Measurements from ENCODE around the gene STK26. TPM values are rescaled to one million over a fixed set of nuclear protein-coding genes. Genes with fewer than 3 reads are reported as not detected.
"Not testable (repeated sequence)": the region's sequence is repeated elsewhere in the genome, so short reads cannot be mapped to it uniquely, and the experiment has no call there.

STK26 gene
- total RNA-seq, 1 experiment from 2014 or later: 50.7 TPM

DNA sequence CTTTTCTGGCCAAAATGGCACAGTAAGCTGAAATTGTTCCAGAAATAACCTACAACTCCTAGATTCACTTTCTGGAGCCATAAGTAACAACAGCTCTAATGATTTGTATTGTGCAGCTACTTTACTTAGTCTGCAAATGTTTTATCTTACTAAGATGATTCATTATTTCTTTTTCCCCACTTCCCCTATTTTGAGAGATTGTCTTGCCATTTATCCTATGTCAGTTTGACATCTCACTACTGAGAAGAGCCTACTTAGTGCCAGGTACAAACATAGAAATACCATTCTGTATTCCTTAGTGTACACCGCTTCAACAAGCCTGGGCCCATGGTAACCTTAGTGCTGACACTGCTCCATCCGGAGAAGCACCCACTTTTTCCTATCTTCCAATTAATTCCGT, 13.8 kb upstream of the STK26 start:
- H3K36me3 ChIP-seq (ENCODE audit: low read depth, low read length): no peaks in the 10 kb centered on the region
- no peak for TF ChIP-seq EZH2phosphoT487 (IDR thresholded peaks at IDR 0.05; ENCODE audit: borderline replicate concordance, low read length)
- TF ChIP-seq, protein P1, sequence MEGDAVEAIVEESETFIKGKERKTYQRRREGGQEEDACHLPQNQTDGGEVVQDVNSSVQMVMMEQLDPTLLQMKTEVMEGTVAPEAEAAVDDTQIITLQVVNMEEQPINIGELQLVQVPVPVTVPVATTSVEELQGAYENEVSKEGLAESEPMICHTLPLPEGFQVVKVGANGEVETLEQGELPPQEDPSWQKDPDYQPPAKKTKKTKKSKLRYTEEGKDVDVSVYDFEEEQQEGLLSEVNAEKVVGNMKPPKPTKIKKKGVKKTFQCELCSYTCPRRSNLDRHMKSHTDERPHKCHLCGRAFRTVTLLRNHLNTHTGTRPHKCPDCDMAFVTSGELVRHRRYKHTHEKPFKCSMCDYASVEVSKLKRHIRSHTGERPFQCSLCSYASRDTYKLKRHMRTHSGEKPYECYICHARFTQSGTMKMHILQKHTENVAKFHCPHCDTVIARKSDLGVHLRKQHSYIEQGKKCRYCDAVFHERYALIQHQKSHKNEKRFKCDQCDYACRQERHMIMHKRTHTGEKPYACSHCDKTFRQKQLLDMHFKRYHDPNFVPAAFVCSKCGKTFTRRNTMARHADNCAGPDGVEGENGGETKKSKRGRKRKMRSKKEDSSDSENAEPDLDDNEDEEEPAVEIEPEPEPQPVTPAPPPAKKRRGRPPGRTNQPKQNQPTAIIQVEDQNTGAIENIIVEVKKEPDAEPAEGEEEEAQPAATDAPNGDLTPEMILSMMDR (conservative IDR thresholded peaks at IDR 0.05; ENCODE audit: low read depth, low read length): no peak
- TF ChIP-seq EZH2 (IDR thresholded peaks at IDR 0.05; ENCODE audit: low read length, unreplicated experiment): no peak
- no peaks in the 10 kb centered on the region for H3K79me2 ChIP-seq (ENCODE audit: low read length)
- no peaks in the 10 kb centered on the region for H3K27me3 ChIP-seq (ENCODE audit: low read length)
- ATAC-seq (no peak), DNase-seq (no peak)
- no peak overlapping the region for H3K9ac ChIP-seq (ENCODE audit: low read length)
- no peak overlapping the region for H2AFZ ChIP-seq (ENCODE audit: low read length)
- intact Hi-C loops (cut with micrococcal nuclease): no loop called here
- ChIA-PET POLR2A (ENCODE audit: unreplicated experiment) (no interaction called here), CTCF (no interaction called here)
- no peaks in the 10 kb centered on the region for H4K20me1 ChIP-seq (ENCODE audit: low read length)
- no peak overlapping the region for H3K27ac ChIP-seq (ENCODE audit: low read length)
- no peak overlapping the region for H3K4me2 ChIP-seq (ENCODE audit: low read length)
- H3K9me3 ChIP-seq (ENCODE audit: low read length): no peaks in the 10 kb centered on the region
- H3F3A ChIP-seq (ENCODE audit: low read length, unreplicated experiment): no peaks in the 10 kb centered on the region
- no peak overlapping the region for H3K4me3 ChIP-seq (ENCODE audit: low read length)
- no TSS peak for BruUV-seq (replicated peaks)
- H3K9me2 ChIP-seq (replicated peaks; ENCODE audit: low read length): no peaks in the 10 kb centered on the region
- no peaks in the 10 kb centered on the region for H3K4me1 ChIP-seq (ENCODE audit: insufficient read depth, low read length)

- H3K4me1 ChIP-seq (ENCODE audit: insufficient read depth, low read length); H3K9me3 ChIP-seq (ENCODE audit: low read length); H3F3A ChIP-seq (ENCODE audit: low read length, unreplicated experiment); POLR2A ChIA-PET (ENCODE audit: unreplicated experiment); H4K20me1 ChIP-seq (ENCODE audit: low read length); H3K27ac ChIP-seq (ENCODE audit: low read length); H3K79me2 ChIP-seq (ENCODE audit: low read length); DNase-seq; intact Hi-C loops (cut with micrococcal nuclease); ATAC-seq; H3K27me3 ChIP-seq (ENCODE audit: low read length); H3K9ac ChIP-seq (ENCODE audit: low read length); CTCF ChIA-PET; H3K4me2 ChIP-seq (ENCODE audit: low read length); H3K4me3 ChIP-seq (ENCODE audit: low read length); H3K36me3 ChIP-seq (ENCODE audit: low read depth, low read length); H2AFZ ChIP-seq (ENCODE audit: low read length); H3K9me2 ChIP-seq (replicated peaks; ENCODE audit: low read length); BruUV-seq (replicated peaks): not testable (repeated sequence)
Measured at GRCh38 chrX:132010213-132010612, 12.9 kb upstream of the STK26 start.

GRCh38 chrX:132015875-132016274, 7.2 kb upstream of the STK26 start:
- Histone ChIP-seq H3K36me3 (ENCODE audit: low read depth, low read length) (no peaks in the 10 kb centered on the region), H3K27me3 (ENCODE audit: low read length) (no peaks in the 10 kb centered on the region), H3F3A (ENCODE audit: low read length, unreplicated experiment) (no peaks in the 10 kb centered on the region), H3K9me3 (ENCODE audit: low read length) (no peaks in the 10 kb centered on the region), H3K9me2 (replicated peaks; ENCODE audit: low read length) (no peaks in the 10 kb centered on the region), H3K79me2 (ENCODE audit: low read length) (no peaks in the 10 kb centered on the region), H4K20me1 (ENCODE audit: low read length) (no peaks in the 10 kb centered on the region), H3K4me2 (ENCODE audit: low read length) (no peak overlapping the region), H3K4me1 (ENCODE audit: insufficient read depth, low read length) (no peaks in the 10 kb centered on the region), H3K9ac (ENCODE audit: low read length) (no peak overlapping the region), H3K4me3 (ENCODE audit: low read length) (no peak overlapping the region), H2AFZ (ENCODE audit: low read length) (no peak overlapping the region), H3K27ac (ENCODE audit: low read length) (no peak overlapping the region)
- ATAC-seq (no peak), DNase-seq (no peak)
- POLR2A ChIA-PET (ENCODE audit: unreplicated experiment): no interaction called here
- TF ChIP-seq, protein P1 (conservative IDR thresholded peaks at IDR 0.05; ENCODE audit: low read depth, low read length): no peak
- TF ChIP-seq EZH2 (IDR thresholded peaks at IDR 0.05; ENCODE audit: low read length, unreplicated experiment) (no peak), EZH2phosphoT487 (IDR thresholded peaks at IDR 0.05; ENCODE audit: borderline replicate concordance, low read length) (no peak)
- no TSS peak for BruUV-seq (replicated peaks)
- intact Hi-C loops (cut with micrococcal nuclease): no loop called here
- CTCF ChIA-PET: no interaction called here

Data from PC-3 (cell line).